Body of pancreas (tissue), 4 donors: ENCODE results near the gene TNPO1. TPM values are rescaled to one million over a fixed set of nuclear protein-coding genes. Genes with fewer than 3 reads are reported as not detected.
A peak's percentile ranks its signal among the peaks of the same experiment; 100 is the strongest.

ENCODE experiments used
- ATAC-seq: fragments of 150-250 bp; one replicate; pipeline ENCODE4 v1.9.1; 2016
- DNase-seq, 4 donors: peaks; one replicate each; pipeline ENCODE4 v3.0.0-alpha.2; 2019
- H3K27ac ChIP-seq, 4 donors: fragments of 200-600 bp; sonication (generic); 1 replicate in 3 of 4; 2 replicates in 1 of 4; pipeline versions ENCODE4 v1.5.1 to v1.6.1; 2016 to 2019; ENCODE audit warnings: mild to moderate bottlenecking in 1 of 4, mixed read lengths in 1 of 4, moderate library complexity in 1 of 4
- H3K27me3 ChIP-seq, 2 donors: fragments of 200-600 bp; sonication (generic); one replicate each; pipeline ENCODE4 v1.6.0; 2016; ENCODE audit warnings: mild to moderate bottlenecking in 1 of 2
- H3K36me3 ChIP-seq, 2 donors: fragments of 200-600 bp; sonication (generic); replicated peaks in 1 of 2; 2 replicates each; pipeline ENCODE4 v1.5.1; 2016; ENCODE audit warnings: low read depth in 2 of 2; ENCODE audit not compliant: insufficient read depth in 1 of 2
- H3K4me1 ChIP-seq: fragments of 200-600 bp; sonication (generic); one replicate; pipeline ENCODE4 v1.6.0; 2016
- H3K4me3 ChIP-seq, 2 donors: fragments of 200-600 bp; sonication (generic); 1 replicate in 1 of 2; 2 replicates in 1 of 2; pipeline ENCODE4 v1.5.1; 2016 to 2019
- H3K9me3 ChIP-seq, 3 donors: fragments of 200-600 bp; sonication (generic); 1 replicate in 2 of 3; 2 replicates in 1 of 3; pipeline ENCODE4 v1.5.1; 2016
- POLR2A ChIP-seq, 3 donors: fragments of 450-650 bp; IDR thresholded peaks; one replicate each; pipeline ENCODE4 v1.6.1; 2016; ENCODE audit warnings: antibody characterized with exemption in 3 of 3, mild to moderate bottlenecking in 2 of 3
- WGBS, 2 donors: methylation state at CpG; one replicate each; pipeline ENCODE4 v1.1.5; 2017; 5-methylcytosine and 5-hydroxymethylcytosine counted together
- intact Hi-C: fragments of 100-400 bp; cut with DNase I; formaldehyde crosslinking; loops from one replicate; pipeline ENCODE4 v1.15.1; 2023
- total RNA-seq, 2 donors: library from RNA; depleted of rRNA; stranded (reverse); fragments of >200 nt; gene quantifications; one replicate each; pipeline ENCODE4 v1.1.0, GENCODE V29; 2016
- TF ChIP-seq, protein P1 (sequence below), 7 experiments: fragments of 450-650 bp in 4 of 7; fragments of 200-600 bp in 3 of 7; sonication (generic) in 3 of 7; IDR thresholded peaks; one replicate each; pipeline ENCODE4 v1.5.1; 2016 to 2019; ENCODE audit warnings: antibody characterized with exemption in 7 of 7

Gene TNPO1
- total RNA-seq, 2 donors from 2014 or later: 41.2 to 71.9 TPM

DNA sequence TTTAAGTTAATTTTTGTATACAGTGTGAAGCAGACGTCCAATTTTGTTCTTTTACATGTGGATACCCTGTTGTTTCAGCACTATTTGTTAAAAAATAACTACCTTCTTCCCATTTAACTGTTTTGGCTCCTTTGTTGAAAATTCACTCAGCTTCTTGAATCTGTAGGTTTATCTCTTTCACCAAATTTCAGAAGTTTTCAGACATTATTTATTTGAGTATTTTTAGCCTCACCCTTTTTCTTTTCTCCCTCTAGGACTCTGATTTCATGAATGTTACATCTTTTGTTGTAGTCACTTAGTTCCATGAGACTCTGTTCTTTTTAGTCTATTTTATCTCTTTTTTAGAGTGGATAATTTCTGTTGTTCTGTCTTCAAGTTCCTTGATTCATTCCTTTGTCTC is 4.6 kb upstream of the TNPO1 start:
- Histone ChIP-seq H3K4me3 (no peak overlapping the region), H3K27ac (no peak overlapping the region), H3K36me3 (no peaks in the 10 kb centered on the region), H3K4me1 (peaks cover 11% of the 10 kb centered on the region), H3K9me3 (peaks cover 0 to 16% (median 0%) of the 10 kb centered on the region in 3 donors), H3K27me3 (no peaks in the 10 kb centered on the region)
- intact Hi-C loops: no loop called here
- ATAC-seq (no peak), DNase-seq (no peak)
- TF ChIP-seq POLR2A (IDR thresholded peaks at IDR 0.05): no peak
- TF ChIP-seq, protein P1, sequence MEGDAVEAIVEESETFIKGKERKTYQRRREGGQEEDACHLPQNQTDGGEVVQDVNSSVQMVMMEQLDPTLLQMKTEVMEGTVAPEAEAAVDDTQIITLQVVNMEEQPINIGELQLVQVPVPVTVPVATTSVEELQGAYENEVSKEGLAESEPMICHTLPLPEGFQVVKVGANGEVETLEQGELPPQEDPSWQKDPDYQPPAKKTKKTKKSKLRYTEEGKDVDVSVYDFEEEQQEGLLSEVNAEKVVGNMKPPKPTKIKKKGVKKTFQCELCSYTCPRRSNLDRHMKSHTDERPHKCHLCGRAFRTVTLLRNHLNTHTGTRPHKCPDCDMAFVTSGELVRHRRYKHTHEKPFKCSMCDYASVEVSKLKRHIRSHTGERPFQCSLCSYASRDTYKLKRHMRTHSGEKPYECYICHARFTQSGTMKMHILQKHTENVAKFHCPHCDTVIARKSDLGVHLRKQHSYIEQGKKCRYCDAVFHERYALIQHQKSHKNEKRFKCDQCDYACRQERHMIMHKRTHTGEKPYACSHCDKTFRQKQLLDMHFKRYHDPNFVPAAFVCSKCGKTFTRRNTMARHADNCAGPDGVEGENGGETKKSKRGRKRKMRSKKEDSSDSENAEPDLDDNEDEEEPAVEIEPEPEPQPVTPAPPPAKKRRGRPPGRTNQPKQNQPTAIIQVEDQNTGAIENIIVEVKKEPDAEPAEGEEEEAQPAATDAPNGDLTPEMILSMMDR (IDR thresholded peaks at IDR 0.05): no peak
- WGBS, 2 donors: 89 to 92% methylated on average over 1 of the region's 1 CpG

- Histone ChIP-seq H3K27ac (no peak overlapping the region), H3K36me3 (no peaks in the 10 kb centered on the region), H3K4me1 (peaks cover 11% of the 10 kb centered on the region), H3K9me3 (peaks cover 0 to 12% (median 0%) of the 10 kb centered on the region in 3 donors), H3K27me3 (no peaks in the 10 kb centered on the region), H3K4me3 (no peak overlapping the region)
- intact Hi-C loops: no loop called here
- 90 to 93% methylated on average over 1 of the region's 1 CpG for WGBS, 2 donors
- TF ChIP-seq, protein P1 (IDR thresholded peaks at IDR 0.05): no peak
- no peak for TF ChIP-seq POLR2A (IDR thresholded peaks at IDR 0.05)
- DNase-seq: peak in 1 of 4 donors; percentile 27
- no peak for ATAC-seq
These were observed 4.0 kb upstream of the TNPO1 start for GRCh38 chr5:72812488-72812887.

DNA sequence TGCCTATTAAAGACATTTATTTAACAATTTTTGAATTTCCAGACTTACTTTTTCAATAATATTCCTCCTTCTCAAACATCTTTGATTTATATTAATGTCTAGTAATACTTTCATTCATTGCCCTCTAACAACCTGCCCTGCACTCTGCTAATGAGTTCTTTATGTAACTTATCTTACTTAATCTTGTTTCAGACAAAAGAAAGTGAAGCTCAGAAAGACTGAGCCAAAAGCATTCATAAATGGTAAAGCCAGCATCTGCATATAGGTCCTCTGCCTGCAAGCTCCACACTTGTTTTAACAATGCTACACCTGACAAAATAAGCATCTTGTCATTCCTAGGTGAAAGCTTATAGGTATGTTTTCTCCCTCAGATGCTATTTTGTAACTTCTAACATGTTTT is 2.4 kb upstream of the TNPO1 start:
- intact Hi-C loops: no loop called here
- H3K36me3 ChIP-seq: no peaks in the 10 kb centered on the region
- H3K27me3 ChIP-seq: no peaks in the 10 kb centered on the region
- no peak overlapping the region for H3K27ac ChIP-seq
- ATAC-seq: no peak
- H3K4me3 ChIP-seq: no peak overlapping the region
- peaks cover 27% of the 10 kb centered on the region for H3K4me1 ChIP-seq
- TF ChIP-seq, protein P1 (IDR thresholded peaks at IDR 0.05): no peak
- no peak for TF ChIP-seq POLR2A (IDR thresholded peaks at IDR 0.05)
- peaks cover 0 to 1% (median 0%) of the 10 kb centered on the region in 3 donors for H3K9me3 ChIP-seq
- DNase-seq: no peak

- TF ChIP-seq, protein P1 (IDR thresholded peaks at IDR 0.05): no peak
- no peak for TF ChIP-seq POLR2A (IDR thresholded peaks at IDR 0.05)
- Histone ChIP-seq H3K4me1 (peaks cover 33% of the 10 kb centered on the region), H3K4me3 (no peak overlapping the region), H3K9me3 (no peaks in the 10 kb centered on the region), H3K27ac (peak overlapping the region in 2 of 4 donors; percentile 98 to 99), H3K27me3 (no peaks in the 10 kb centered on the region), H3K36me3 (no peaks in the 10 kb centered on the region)
- ATAC-seq (no peak), DNase-seq (no peak)
- 56 to 62% methylated on average over 1 of the region's 1 CpG for WGBS, 2 donors
- intact Hi-C loops: no loop called here
These were observed 1.6 kb upstream of the TNPO1 start for GRCh38 chr5:72814864-72815263.

- H3K27me3 ChIP-seq: no peaks in the 10 kb centered on the region
- H3K4me3 ChIP-seq: peak overlapping the region in 1 of 2 donors; percentile 74
- peaks cover 33% of the 10 kb centered on the region for H3K4me1 ChIP-seq
- ATAC-seq (no peak), DNase-seq (no peak)
- intact Hi-C loops: no loop called here
- 1 to 2% methylated on average over 14 of the region's 14 CpGs for WGBS, 2 donors
- no peaks in the 10 kb centered on the region for H3K9me3 ChIP-seq
- peak overlapping the region; percentile 65 to 99 (median 98) for H3K27ac ChIP-seq
- TF ChIP-seq POLR2A (IDR thresholded peaks at IDR 0.05): no peak
- TF ChIP-seq, protein P1 (IDR thresholded peaks at IDR 0.05): no peak
- H3K36me3 ChIP-seq: no peaks in the 10 kb centered on the region
These were observed 729 bp upstream of the TNPO1 start for GRCh38 chr5:72815580-72816283.
